GM18867 (cell line): ENCODE results near the gene TTC7B.

ENCODE experiments used
- ATAC-seq: cut with Tn5 transposase; IDR thresholded peaks from one replicate; pipeline ENCODE4 v1.9.1; 2021; ENCODE audit warnings: mild to moderate bottlenecking, moderate library complexity; ENCODE audit not compliant: unreplicated experiment

Gene TTC7B

DNA sequence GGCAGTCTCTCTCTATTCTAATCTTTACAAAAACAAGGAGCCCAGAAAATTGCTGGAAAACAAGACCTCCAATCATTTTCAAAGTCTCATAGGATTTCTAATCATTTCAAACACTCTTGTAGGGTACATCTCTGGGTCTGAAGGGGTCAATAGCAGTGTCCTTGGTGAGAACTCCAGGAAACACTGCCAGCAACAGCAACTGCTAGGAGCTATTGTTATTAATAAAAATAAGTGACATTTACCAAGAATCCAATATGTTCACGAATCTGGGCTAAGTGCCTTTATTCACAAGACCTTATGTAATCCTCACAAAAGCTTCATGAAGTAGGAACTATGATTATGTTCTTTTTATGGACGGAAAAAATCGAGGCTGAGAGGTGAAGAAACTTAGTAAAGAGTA lies 72.8 kb downstream of the TTC7B start:
- ATAC-seq, result no peak

DNA sequence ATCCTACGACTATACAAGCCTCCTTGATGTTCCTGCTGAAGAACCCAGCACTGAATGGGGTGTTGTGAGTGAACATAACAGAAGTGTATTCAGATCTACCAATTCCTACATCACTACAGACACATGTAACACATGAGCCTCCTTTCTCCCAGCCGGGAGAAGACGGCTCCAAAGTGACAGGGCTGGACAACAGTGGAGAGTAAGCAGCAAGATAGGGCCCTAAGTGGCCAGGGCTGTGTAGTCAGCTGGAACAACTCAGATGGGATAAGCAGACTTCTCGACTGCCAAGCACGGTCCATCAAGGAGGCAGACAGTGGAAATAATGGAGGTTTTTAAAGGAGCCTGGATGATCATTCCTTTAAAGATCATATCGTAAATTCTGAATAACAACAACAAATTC lies 73.5 kb downstream of the TTC7B start:
- ATAC-seq, result no peak

DNA sequence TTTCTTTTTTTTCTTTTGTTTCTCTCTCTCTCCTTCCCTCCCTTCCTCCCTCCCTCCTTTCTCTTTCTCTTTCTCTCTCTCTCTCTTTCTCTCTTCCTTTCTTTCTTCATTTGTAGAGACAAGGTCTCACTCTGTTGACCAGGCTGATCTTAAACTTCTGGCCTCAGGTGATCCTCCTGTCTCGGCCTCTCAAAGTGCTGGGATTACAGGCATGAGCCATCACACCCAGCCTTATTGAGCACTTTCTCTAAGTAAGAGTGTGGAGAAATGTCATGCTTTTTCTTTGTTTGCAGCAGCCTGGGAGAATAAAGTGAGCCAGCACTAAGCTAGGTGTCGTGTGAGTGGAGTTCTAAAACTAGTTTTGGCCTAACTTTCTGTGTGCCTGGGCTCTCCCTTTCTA lies 74.0 kb downstream of the TTC7B start:
- no peak for ATAC-seq

DNA sequence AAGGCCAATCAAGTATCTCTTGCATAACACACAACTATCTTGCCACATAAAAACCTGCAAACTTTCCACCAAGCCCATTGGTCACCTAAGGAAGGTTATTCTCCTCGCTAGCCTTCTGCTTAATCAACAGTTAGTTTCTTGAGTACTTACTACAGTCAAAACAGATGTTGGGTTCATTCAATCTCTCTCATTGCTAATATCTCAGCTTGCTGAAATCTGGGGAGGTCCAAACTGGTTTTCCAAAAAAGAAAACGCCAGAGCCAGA lies 74.6 kb downstream of the TTC7B start:
- ATAC-seq, result no peak

DNA sequence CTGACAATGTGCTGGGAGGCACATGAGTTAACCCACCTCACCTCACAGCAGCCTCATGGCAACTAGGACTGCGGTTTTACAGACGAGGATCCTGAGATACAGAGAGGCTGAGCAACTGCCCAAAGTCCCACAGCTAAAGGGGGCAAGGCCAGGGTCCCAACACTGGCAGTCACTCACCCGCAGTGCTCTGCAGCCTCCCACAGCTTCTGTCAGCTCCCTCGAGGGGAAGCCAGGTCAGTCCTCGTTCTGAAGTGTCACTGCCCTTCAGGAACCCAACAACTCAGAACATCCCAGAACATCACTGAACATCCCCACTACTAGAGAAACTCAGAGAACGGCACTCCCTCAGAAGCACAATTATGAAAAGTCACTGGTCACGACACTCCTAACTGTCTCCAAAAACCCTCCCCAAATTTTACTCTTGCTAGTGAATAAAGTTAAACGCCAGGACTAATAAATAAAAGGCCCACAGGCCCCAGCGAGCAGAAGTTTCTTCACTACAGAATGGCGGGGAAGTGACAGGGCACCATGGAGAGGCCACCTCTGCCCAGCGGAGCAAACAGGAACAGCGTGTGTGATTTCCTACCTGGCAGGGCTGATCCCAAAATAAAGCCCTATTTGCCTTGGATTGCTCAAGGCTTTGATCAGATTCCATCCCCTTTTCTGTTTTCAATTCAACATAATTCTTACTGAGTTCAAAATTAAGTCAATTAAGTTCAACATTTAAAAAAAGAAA lies 75.1 kb downstream of the TTC7B start:
- ATAC-seq, result no peak

DNA sequence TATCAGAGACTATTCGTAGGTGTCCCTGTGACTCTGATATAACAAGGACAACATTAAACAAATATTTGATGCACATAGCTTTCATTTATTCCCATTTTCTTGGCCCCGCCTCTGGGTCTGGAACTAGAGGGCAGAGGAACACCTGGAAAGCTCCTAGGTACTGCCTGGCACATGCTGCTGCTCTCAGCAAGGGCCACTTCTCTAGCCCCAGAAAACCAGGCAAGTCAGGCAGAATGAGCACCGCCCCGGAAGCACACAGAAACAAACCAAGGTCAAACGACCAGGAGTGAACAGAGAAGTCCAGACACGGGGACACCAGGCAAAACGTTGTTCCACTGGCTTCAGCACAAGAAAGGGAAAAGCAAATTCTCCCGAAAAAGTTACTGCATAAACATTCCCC lies 76.1 kb downstream of the TTC7B start:
- no peak for ATAC-seq

DNA sequence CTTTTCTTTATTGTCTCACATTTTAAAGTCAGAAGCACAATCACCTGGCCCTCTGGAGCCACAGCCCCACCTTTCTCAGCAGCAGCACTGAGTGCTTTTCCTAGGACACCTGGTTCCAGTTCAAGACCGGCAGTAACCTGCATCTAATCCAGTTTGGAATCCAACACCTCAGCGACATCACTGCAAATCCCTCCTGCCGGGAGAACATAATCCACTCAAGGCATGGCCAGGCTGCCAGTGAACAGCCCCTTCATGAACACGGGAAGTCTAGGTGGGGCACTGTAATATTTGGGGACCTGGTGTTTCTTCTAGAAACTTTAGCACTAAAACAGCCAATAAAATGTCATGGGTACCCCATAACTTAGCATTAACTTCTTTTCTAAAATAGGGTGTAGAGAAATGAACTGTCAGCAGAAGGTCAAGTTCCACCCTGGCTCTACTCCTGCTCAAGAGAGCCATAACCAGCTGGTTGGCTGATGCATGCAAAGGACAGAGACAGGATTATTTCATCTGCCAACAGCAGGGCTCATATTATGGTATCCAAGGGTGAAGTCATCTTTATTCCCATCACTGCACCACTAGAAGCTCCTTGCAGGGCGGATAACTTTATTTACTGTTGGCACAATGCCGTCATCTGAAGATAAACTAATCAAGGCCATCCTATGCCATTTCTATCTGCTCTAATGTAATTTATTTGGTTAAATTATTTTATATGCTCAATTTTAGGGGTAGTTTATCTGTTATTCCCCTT lies 76.7 kb downstream of the TTC7B start:
- no peak for ATAC-seq

DNA sequence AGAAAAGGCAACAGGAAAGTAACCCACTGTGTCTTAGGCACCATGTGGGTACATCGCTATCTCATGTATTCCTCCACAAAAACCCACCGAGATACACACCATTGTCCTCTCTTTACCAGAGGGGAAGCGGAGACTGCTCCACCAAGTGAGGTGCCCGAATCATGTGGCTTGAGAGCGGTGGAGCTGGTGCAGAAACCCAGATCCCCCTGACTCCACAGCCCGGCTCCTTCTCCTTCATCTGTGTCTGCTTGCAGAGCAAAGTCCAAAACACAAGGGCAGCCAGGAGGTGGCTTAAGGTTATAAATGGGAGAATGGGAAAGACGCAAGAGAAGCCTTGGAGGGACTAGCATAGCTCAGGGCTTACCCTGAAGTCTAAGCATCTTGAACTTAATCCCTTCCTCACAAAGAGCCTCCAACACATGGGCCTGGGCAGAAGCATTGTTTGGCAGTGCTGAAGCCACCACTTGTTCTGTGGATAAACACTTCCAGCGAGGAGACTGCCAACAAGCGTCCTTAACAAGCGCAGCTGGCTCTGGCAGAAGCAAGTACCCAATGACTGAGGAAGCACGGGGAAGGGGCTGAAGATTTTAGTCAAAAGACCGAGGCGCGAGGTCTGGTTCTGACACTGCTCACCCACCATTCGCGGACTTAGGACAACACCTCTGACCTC lies 83.0 kb downstream of the TTC7B start:
- no peak for ATAC-seq

DNA sequence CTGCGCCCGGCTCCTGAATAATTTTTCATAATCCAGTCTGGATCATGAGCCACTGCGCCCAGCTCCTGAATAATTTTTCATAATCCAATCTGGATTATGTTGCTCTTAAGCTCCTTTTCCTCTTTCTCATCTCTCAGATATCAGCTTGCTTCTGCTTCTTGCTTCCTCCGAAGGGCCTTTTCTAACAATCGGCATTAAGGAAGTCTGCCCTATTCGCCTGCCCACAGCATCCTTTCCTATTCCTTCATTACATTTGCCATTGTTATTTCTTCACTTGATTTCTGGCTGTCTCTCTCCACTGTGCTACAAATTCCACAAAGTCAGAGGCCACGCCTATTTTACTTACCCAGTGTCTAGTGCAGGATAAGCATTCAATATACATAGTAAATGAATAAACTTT lies 83.5 kb downstream of the TTC7B start:
- no peak for ATAC-seq

DNA sequence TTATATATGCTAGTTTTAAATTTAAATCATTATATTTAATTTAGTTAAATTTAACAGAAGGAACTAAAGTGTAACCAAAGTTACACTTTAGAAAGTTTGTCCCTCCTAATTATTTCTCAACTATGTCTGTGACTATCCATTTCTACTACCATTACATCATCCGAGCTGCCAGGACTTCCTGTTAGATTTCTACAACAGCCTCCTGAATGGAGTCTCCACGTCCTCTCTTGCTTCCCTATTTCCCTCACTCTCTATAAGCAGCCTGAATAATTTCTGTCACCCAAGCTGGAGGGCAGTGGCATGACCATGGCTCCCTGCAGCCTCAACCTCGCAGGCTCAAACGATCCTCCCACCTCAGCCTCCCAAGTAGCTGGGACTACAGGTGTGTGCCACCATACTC lies 84.1 kb downstream of the TTC7B start:
- no peak for ATAC-seq

DNA sequence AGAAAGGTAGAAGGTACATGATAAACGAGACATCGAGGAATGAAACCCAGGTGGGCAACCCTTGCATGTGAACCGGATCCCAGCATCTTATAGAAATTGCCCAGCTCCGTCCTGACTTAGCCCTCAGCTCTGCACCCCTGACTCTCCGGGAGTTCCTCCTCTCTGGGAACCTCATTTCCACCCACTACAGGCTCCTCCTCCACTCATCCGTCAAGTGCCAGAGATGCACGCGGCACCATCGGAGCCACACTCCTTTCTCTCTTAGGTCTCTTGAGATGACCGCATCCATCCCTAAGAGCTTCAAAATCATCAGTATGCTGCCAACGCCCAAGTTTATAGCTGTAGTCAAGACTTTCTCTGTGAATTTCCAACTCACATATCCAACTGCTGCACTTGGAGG lies 84.7 kb downstream of the TTC7B start:
- no peak for ATAC-seq

DNA sequence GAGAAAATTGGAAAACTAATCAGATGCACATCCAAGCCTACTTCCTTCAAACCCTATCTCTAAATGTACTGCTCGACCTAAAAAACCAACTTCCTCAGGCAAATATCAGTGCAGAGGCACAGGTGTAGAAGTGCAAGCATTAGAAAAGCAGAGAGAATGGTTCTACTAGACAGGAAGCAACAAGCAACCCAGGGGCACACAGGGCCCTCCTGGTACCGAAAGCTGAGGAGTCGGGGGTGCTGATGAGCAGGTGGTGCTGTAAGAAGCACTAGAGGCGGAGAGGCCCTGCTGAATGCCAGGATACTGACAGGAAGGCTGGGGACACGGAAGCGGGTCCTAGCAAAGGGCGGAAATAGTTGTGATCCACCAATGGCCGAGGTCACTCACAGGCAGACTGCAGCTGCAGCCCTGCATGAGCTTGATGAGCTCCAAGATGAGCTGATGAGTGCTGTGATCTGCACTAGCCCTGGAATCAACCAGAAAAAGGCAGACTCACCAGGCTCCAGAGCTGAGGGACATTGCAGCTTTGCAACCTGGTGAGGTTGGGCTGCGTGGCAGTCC lies 85.9 kb downstream of the TTC7B start:
- no peak for ATAC-seq

DNA sequence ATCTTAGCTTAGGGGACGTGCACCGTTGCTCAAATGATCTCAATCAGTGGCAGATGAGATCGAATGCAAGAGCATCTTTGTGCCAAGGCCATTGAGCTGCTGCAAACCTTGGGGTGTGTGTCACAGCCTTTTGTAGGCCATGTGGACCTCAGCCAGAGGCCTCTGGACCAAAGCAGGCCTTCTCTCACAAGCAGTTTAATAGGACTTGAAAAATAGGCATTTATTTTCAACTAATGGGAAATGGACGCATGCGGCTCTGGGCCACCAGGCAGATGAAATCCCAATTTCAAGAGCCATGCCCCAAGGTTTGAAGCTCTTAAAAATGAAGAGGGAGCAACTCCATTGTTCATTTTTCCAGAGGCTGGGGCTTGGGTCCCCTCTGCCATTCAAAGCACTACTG lies 87.3 kb downstream of the TTC7B start:
- no peak for ATAC-seq

DNA sequence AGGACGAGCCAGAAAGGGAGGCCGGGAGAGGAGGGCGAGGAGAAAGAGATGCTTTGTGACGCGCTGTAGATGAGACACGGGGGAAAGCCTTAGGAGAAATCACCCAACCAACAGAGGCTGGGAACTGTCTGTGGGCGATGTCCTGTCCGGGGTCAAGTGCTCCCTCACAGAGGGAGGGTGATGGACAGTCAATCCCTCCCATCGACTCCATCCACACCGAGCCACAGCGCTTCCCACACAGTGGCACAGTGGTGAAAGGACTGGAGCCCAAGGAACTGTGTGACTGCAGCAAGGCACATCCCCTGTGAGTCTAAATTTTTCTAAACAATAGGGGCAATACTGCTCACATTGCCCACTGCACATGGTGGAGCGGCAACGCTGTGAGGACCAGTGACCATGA lies 89.1 kb downstream of the TTC7B start:
- no peak for ATAC-seq

DNA sequence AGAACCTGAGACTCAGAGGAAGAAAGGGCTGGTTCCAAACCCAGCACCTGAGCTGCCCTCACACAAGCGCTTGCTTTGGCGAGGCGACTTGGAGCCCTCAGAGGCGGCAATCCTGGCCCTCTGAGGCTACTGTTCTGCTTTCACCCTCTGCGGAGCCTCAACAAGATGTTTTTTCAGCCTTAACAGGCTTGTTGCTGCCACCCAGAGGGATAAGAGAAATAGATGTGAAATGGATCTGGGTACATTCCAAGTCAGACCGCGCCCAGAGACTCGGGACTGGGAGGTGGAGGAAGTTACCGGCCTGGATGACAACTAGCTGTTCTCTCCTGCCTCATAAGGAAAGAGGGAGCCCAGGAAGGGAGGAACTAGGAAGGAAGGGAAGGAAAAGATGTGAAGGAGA lies 89.6 kb downstream of the TTC7B start:
- no peak for ATAC-seq

DNA sequence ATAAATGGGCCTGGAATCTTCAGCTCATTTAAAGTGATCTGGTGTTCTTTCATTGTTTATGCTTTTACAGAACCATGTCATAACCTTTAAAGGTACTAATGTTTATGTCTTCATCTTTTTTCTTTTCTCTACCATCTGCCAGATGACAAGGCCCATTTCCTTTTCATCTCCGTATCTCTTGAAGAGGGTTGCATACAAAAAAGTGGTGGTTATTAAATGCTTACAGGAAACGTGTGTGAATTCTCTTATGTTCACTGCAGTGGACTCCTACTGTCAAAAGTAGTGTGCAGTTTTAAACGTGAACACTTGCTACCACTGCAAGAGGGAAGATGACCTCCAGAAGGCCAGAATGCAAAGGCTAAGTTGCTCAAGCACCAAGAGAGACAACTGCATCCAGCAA lies 91.4 kb downstream of the TTC7B start:
- no peak for ATAC-seq

DNA sequence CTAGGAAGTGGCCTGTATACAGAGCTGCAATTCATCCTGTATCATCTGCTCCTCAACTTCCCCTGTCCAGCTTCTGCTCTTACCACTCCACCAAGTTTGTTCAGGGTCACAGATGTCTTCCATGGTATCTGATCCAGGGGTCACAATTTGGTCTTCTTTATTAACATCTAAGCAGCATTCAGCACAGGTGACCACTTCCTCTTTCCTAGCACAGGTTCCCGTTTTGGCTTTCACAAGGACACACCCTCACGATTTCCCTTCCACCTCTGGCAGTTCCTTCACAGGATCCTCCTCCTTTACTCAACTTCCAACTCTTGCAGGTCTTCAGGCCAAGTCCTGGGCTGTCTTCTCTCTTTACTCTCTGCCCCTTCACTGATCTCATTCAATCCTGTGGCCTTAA lies 93.6 kb downstream of the TTC7B start:
- ATAC-seq, result no peak

DNA sequence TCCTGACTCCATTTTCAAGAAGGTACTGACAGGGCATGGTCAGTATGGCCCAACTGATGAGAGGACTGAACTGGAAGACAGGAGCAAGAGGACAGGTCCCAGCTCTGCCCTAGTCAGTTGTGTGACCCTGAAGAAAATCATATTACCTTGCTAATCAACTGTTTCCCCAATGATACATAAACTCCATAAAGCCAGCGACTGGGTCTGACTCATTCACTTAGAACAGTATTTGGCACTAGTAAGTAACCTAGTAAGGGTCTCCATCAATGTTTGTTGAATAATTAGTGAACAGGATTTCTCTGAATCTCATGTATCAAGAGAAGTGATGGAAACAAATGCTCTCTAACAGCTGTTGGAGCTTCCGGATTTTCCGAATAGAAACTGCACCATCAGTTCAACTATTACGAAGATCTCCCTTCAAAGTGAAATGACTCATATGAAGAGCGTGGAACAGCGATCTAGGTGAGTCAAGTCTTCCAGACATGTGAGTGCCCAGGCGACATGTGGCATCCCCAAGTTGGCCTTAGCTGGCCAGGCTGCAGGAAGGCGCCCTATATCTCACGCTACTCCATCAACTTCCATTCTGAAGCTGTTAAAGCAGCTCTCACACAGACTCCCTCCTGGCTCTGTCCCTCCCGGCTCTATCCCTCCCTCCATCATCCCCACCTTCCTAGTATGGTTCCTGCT lies 94.5 kb downstream of the TTC7B start:
- no peak for ATAC-seq

DNA sequence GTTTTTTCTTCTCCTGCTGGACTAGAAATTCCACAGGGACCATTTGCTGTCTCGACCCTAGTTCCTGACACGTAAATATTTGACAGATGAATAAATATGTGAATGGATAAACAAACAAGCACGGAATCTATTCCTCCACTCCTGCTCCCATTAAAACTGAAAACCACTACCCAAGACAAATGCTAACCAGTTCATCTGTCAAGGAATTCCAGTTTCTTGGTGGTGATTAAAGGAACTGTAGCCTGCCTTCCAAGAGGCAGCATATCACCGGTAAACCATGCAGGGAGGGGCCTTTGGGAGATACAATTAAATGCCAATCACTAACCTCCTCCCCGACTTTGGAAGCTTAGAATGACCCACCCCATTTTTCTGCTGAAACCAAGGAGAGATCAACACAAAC lies 95.4 kb downstream of the TTC7B start:
- ATAC-seq, result no peak

DNA sequence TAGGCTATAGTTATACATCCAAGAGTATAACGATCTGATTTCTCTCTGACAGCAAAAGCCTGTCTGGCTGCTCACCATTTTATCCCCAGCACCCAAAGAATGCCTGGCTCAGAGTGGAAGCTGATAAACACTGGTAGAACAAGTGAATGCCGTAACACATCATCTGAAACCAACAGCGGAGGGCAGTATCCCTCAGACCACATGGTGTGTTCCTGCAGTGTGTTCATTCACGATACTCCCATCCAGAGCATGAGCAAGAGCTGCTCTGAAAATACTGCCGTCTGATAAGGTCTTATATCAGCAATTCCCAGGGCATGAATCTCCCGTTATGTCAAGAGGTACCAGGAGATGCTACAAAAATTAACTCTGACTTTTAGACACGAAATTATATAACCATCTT lies 95.9 kb downstream of the TTC7B start:
- no peak for ATAC-seq

DNA sequence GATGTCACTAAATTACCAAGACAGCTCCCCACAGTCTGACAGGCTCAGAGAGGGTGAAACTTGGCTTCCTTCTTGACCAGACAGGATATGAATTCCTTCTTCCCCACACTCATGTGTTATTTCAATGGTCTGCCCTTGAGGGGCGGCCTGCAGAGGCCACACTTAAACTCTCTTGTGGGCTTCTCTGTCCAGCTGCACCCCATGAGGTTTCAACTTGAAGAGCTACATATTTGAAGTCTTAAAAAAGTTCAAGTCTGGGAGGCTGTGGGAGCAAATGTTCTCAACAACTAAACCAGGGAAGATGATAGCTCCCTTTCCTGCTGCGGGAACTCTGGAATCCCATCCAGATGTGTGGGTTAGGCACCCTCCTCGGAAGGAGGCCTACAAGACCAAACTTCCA lies 98.3 kb downstream of the TTC7B start:
- no peak for ATAC-seq

DNA sequence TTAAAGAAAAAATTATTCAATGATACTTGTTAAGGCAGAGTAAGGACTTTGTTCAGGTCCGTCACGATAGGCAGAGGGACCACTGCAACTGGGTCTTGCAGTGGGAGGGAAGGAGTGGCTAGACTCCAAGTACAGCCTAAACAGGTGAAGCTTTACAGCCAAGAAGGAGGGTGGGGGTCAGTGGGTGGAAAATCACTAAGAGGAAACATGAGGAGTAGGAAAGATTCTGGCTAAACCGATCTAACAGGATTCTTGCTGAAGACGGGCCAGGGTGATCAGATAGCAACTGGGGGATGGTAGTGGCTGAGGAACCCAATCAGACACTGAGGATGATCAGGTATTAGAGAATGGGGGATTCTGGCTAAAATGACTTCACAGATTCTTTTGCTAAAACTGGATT lies 100.2 kb downstream of the TTC7B start:
- no peak for ATAC-seq
